ENCODE data around the gene NTN4.

DNA sequence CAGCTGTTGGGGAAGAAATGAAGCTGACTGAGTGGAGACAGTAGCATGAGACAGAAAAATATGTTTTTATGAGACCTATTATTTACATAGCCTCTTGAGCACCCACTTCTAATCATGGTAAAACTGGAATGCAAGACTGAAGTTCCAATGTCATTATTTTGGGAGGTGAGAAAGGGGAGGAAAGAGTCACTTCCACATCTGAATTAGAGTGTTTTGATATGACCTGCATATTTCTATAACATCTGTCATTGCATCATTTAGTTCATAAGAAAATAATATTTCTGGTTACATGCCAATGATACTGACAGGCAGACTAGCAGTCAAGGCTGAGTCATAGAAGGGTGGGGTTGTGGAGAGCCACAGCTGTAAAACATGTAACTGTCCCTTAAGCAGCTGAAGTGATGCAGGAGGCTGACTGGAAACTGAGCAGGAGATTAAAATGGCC is 26.7 kb downstream of the NTN4 start:
- no peak for TF ChIP-seq POLR2A (IDR thresholded peaks at IDR 0.05)
- TF ChIP-seq, protein P1, sequence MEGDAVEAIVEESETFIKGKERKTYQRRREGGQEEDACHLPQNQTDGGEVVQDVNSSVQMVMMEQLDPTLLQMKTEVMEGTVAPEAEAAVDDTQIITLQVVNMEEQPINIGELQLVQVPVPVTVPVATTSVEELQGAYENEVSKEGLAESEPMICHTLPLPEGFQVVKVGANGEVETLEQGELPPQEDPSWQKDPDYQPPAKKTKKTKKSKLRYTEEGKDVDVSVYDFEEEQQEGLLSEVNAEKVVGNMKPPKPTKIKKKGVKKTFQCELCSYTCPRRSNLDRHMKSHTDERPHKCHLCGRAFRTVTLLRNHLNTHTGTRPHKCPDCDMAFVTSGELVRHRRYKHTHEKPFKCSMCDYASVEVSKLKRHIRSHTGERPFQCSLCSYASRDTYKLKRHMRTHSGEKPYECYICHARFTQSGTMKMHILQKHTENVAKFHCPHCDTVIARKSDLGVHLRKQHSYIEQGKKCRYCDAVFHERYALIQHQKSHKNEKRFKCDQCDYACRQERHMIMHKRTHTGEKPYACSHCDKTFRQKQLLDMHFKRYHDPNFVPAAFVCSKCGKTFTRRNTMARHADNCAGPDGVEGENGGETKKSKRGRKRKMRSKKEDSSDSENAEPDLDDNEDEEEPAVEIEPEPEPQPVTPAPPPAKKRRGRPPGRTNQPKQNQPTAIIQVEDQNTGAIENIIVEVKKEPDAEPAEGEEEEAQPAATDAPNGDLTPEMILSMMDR (IDR thresholded peaks at IDR 0.05), result no peak
- TF ChIP-seq POLR2AphosphoS5 (IDR thresholded peaks at IDR 0.05), result no peak
- no peak for TF ChIP-seq EP300 (IDR thresholded peaks at IDR 0.05)
